ENCODE measurements around the gene RAB26.
A peak's percentile ranks its signal among the peaks of the same experiment; 100 is the strongest.
"Not testable (repeated sequence)": the region's sequence is repeated elsewhere in the genome, so short reads cannot be mapped to it uniquely, and the experiment has no call there.

Gene RAB26

GRCh38 chr16:2117341-2117740 is 31.1 kb upstream of the RAB26 start:
- not testable (repeated sequence) for DNase-seq (ENCODE audit: low read depth)

- DNase-seq (ENCODE audit: low read depth) = not testable (repeated sequence)
These were observed 30.3 kb upstream of the RAB26 start for GRCh38 chr16:2117960-2118722.

- DNase-seq (ENCODE audit: low read depth) = peak; percentile 79
These were observed 27.1 kb upstream of the RAB26 start for GRCh38 chr16:2121325-2121724.

- no peak for DNase-seq (ENCODE audit: low read depth)
These were observed 26.6 kb upstream of the RAB26 start for GRCh38 chr16:2121853-2122252.

- DNase-seq (ENCODE audit: low read depth) = no peak
These were observed 26.0 kb upstream of the RAB26 start for GRCh38 chr16:2122429-2122828.

- not testable (repeated sequence) for DNase-seq (ENCODE audit: low read depth)
These were observed 25.3 kb upstream of the RAB26 start for GRCh38 chr16:2122934-2123683.

GRCh38 chr16:2123706-2124376 is 24.6 kb upstream of the RAB26 start:
- DNase-seq (ENCODE audit: low read depth) = peak; percentile 25

- not testable (repeated sequence) for DNase-seq (ENCODE audit: low read depth)
These were observed 24.1 kb upstream of the RAB26 start for GRCh38 chr16:2124377-2124693.

- DNase-seq (ENCODE audit: low read depth) = peak; percentile 82
These were observed 23.6 kb upstream of the RAB26 start for GRCh38 chr16:2124694-2125444.

- not testable (repeated sequence) for DNase-seq (ENCODE audit: low read depth)
These were observed 22.8 kb upstream of the RAB26 start for GRCh38 chr16:2125609-2126008.

GRCh38 chr16:2126161-2126743 is 22.2 kb upstream of the RAB26 start:
- DNase-seq (ENCODE audit: low read depth) = not testable (repeated sequence)

GRCh38 chr16:2126928-2127556 is 21.4 kb upstream of the RAB26 start:
- DNase-seq (ENCODE audit: low read depth) = not testable (repeated sequence)

- DNase-seq (ENCODE audit: low read depth) = peak; percentile 67
These were observed 20.7 kb upstream of the RAB26 start for GRCh38 chr16:2127630-2128280.

GRCh38 chr16:2129251-2129650 is 19.2 kb upstream of the RAB26 start:
- DNase-seq (ENCODE audit: low read depth) = peak; percentile 82

GRCh38 chr16:2129890-2130447 is 18.5 kb upstream of the RAB26 start:
- peak; percentile 17 for DNase-seq (ENCODE audit: low read depth)

- not testable (repeated sequence) for DNase-seq (ENCODE audit: low read depth)
These were observed 14.6 kb upstream of the RAB26 start for GRCh38 chr16:2133797-2134196.

- DNase-seq (ENCODE audit: low read depth) = not testable (repeated sequence)
These were observed 13.4 kb upstream of the RAB26 start for GRCh38 chr16:2135071-2135470.

GRCh38 chr16:2135770-2136490 is 12.5 kb upstream of the RAB26 start, which contains the start of gene PKD1:
PKD1 (minus strand) TSS chr16:2135898; CDS start chr16:2135689, 209 bp downstream.
- peak; percentile 82 for DNase-seq (ENCODE audit: low read depth)

Data from ELR (cell line).